HL-60 (cell line): ENCODE data around the gene WDPCP.
"Not testable (repeated sequence)": the region's sequence is repeated elsewhere in the genome, so short reads cannot be mapped to it uniquely, and the experiment has no call there.

Experiments
- DNase-seq, 2 experiments: peaks; one replicate each; pipeline ENCODE4 v3.0.0-alpha.2; 2010 to 2020; ENCODE audit warnings: low read depth in 1 of 2, low spot score in 1 of 2
- H3K27ac ChIP-seq: fragments of 250-450 bp; sonication (Bioruptor Pico); replicated peaks from 2 replicates; pipeline ENCODE4 v1.5.1; 2020; ENCODE audit warnings: mild to moderate bottlenecking, moderate library complexity
- H3K27me3 ChIP-seq: fragments of 250-450 bp; sonication (Bioruptor Pico); 2 replicates; pipeline ENCODE4 v1.5.1; 2021; ENCODE audit warnings: mild to moderate bottlenecking, moderate library complexity; ENCODE audit not compliant: insufficient read depth, poor library complexity, severe bottlenecking
- H3K4me3 ChIP-seq: replicated peaks from 2 replicates; pipeline ENCODE4 v1.5.1; 2011; ENCODE audit warnings: mild to moderate bottlenecking, control low read depth, low read length; ENCODE audit not compliant: insufficient read depth
- CTCF ChIP-seq: IDR thresholded peaks from one replicate; pipeline ENCODE4 v1.5.1; 2011; ENCODE audit warnings: low read length, control low read depth, inconsistent platforms; ENCODE audit not compliant: insufficient read depth
- GABPA ChIP-seq: IDR thresholded peaks from 2 replicates; pipeline ENCODE4 v1.6.1; 2012; ENCODE audit warnings: low read depth
- POLR2AphosphoS5 ChIP-seq: IDR thresholded peaks from 2 replicates; pipeline ENCODE4 v1.6.1; 2012; ENCODE audit warnings: low read depth
- SPI1 ChIP-seq: IDR thresholded peaks from 2 replicates; pipeline ENCODE4 v1.6.1; 2012; ENCODE audit warnings: low read depth, mild to moderate bottlenecking, borderline replicate concordance
- TF ChIP-seq, protein P1 (sequence below): IDR thresholded peaks from 2 replicates; pipeline ENCODE4 v1.6.1; 2012; ENCODE audit warnings: low read depth; ENCODE audit not compliant: insufficient replicate concordance

Gene WDPCP

DNA sequence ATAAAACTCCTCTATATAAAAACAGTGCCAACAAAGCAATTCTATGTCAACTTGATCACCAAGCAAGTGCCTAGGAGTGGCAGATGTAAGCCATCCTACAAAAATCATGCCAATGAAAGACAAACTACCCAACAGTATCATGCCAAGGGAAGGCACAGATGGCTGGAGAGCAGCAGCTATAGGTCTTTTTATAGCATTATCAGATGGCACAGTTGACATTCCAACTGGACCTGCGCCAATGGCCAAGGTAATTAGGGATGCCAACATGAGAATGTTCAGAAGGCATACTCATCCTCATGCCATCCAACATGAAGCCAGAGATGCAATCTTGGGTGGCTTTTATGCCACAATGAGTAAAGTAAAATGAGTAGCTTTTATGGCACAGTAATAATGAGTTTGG is 300.3 kb downstream of the WDPCP start:
- TF ChIP-seq GABPA (no peak), POLR2AphosphoS5 (no peak), SPI1 (no peak), CTCF (no peak)
- TF ChIP-seq, protein P1, sequence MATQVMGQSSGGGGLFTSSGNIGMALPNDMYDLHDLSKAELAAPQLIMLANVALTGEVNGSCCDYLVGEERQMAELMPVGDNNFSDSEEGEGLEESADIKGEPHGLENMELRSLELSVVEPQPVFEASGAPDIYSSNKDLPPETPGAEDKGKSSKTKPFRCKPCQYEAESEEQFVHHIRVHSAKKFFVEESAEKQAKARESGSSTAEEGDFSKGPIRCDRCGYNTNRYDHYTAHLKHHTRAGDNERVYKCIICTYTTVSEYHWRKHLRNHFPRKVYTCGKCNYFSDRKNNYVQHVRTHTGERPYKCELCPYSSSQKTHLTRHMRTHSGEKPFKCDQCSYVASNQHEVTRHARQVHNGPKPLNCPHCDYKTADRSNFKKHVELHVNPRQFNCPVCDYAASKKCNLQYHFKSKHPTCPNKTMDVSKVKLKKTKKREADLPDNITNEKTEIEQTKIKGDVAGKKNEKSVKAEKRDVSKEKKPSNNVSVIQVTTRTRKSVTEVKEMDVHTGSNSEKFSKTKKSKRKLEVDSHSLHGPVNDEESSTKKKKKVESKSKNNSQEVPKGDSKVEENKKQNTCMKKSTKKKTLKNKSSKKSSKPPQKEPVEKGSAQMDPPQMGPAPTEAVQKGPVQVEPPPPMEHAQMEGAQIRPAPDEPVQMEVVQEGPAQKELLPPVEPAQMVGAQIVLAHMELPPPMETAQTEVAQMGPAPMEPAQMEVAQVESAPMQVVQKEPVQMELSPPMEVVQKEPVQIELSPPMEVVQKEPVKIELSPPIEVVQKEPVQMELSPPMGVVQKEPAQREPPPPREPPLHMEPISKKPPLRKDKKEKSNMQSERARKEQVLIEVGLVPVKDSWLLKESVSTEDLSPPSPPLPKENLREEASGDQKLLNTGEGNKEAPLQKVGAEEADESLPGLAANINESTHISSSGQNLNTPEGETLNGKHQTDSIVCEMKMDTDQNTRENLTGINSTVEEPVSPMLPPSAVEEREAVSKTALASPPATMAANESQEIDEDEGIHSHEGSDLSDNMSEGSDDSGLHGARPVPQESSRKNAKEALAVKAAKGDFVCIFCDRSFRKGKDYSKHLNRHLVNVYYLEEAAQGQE, result no peak
- Histone ChIP-seq H3K4me3 (no peak overlapping the region), H3K27ac (no peak overlapping the region), H3K27me3 (no peaks in the 10 kb centered on the region)
- DNase-seq, result no peak

DNA sequence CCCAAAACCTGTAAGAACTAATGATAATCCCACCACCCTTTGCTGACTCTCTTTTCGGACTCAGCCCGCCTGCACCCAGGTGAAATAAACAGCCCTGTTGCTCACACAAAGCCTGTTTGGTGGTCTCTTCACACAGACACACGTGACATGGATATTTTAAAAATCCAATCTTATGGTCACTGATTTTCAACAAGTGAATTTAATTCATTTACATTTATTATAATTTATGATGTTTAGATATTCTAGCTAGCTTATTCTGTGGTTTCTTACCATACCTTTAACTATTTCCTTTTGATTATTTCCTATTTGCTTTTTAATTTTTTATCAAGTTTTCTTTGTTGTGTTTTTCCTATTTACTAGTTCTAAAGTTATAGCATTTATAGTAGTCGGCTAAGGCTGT is 301.8 kb downstream of the WDPCP start:
- H3K4me3 ChIP-seq, H3K27me3 ChIP-seq, H3K27ac ChIP-seq, DNase-seq: not testable (repeated sequence)

DNA sequence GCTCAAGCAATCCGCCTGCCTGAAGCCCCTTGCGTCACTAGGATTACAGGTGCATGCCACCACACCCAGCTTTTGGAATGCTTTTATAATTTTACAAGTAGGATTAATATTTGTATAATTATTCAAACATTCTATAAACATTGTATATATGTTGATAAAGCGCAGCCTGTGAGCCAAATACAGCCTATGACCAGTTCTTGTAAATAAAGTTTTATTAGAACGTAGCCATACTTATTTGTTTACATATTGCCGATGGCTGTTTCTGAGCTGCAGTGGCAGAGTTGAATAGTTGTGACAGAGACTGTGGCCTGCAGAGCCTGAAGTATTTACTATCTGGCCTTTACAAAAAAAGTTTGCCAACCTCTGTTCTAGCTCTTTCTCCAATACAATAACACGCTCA is 305.0 kb downstream of the WDPCP start:
- no peak overlapping the region for H3K4me3 ChIP-seq
- no peak for DNase-seq
- no peaks in the 10 kb centered on the region for H3K27me3 ChIP-seq
- no peak for TF ChIP-seq POLR2AphosphoS5
- TF ChIP-seq, protein P1, result no peak
- TF ChIP-seq SPI1, result no peak
- no peak for TF ChIP-seq CTCF
- TF ChIP-seq GABPA, result no peak
- H3K27ac ChIP-seq, result no peak overlapping the region

- TF ChIP-seq SPI1, result no peak
- TF ChIP-seq POLR2AphosphoS5, result no peak
- no peak for TF ChIP-seq CTCF
- TF ChIP-seq GABPA, result no peak
- TF ChIP-seq, protein P1, result no peak
- DNase-seq, result no peak
- no peak overlapping the region for H3K4me3 ChIP-seq
- H3K27ac ChIP-seq, result no peak overlapping the region
- H3K27me3 ChIP-seq, result no peaks in the 10 kb centered on the region
These were observed 315.7 kb downstream of the WDPCP start for GRCh38 chr2:63272560-63272959.
